OCI-LY3 (cell line): ENCODE measurements around the gene KLHDC4.

ENCODE experiments used
- H2AFZ ChIP-seq: fragments of 200-600, 300-600 bp; shearing (Covaris generic); 2 replicates; pipeline ENCODE4 v1.6.0; 2014; ENCODE audit warnings: antibody characterized with exemption, low read depth, low read length
- H3K27ac ChIP-seq: fragments of 200-600, 300-600 bp; sonication (generic); 2 replicates; pipeline ENCODE4 v1.5.1; 2014; ENCODE audit warnings: mild to moderate bottlenecking, low read length, moderate library complexity, mixed read lengths
- H3K27me3 ChIP-seq: fragments of 200-600, 300-600 bp; sonication (generic); 2 replicates; pipeline ENCODE4 v1.6.1; 2014; ENCODE audit warnings: low read depth, low read length, mixed read lengths
- H3K36me3 ChIP-seq: fragments of 200-600, 300-600 bp; sonication (generic); replicated peaks from 2 replicates; pipeline ENCODE3; 2014; ENCODE audit warnings: low read depth, low read length, mixed read lengths
- H3K4me1 ChIP-seq: fragments of 300-600, 200-600 bp; sonication (generic); 2 replicates; pipeline ENCODE4 v1.6.1; 2014; ENCODE audit warnings: low read length, mixed read lengths
- H3K4me2 ChIP-seq: fragments of 200-600, 300-600 bp; sonication (generic); 2 replicates; pipeline ENCODE4 v1.6.1; 2014; ENCODE audit warnings: low read length, mixed read lengths
- H3K4me3 ChIP-seq: fragments of 300-600, 200-600 bp; sonication (generic); 2 replicates; pipeline ENCODE4 v1.5.1; 2014; ENCODE audit warnings: antibody characterized with exemption, mild to moderate bottlenecking, low read length, moderate library complexity
- H3K79me2 ChIP-seq: fragments of 300-600, 200-600 bp; shearing (Covaris generic); 2 replicates; pipeline ENCODE4 v1.6.1; 2014; ENCODE audit warnings: mild to moderate bottlenecking, low read length, mixed read lengths
- H3K9ac ChIP-seq: fragments of 300-600, 200-600 bp; shearing (Covaris generic); 2 replicates; pipeline ENCODE4 v1.6.0; 2014; ENCODE audit warnings: mild to moderate bottlenecking, low read length, moderate library complexity
- H3K9me3 ChIP-seq: fragments of 200-600, 300-600 bp; shearing (Covaris generic); 2 replicates; pipeline ENCODE4 v1.6.1; 2014; ENCODE audit warnings: low read length, mixed read lengths; ENCODE audit not compliant: insufficient read depth
- H4K20me1 ChIP-seq: fragments of 200-600, 300-600 bp; sonication (generic); 2 replicates; pipeline ENCODE4 v1.6.1; 2016; ENCODE audit warnings: low read length, mixed read lengths; ENCODE audit not compliant: insufficient read depth
- EZH2phosphoT487 ChIP-seq: fragments of 200-600 bp; shearing (Covaris generic); IDR thresholded peaks from 2 replicates; pipeline ENCODE4 v1.6.1; 2018; ENCODE audit warnings: antibody characterized with exemption, mixed run types, low read depth
- TF ChIP-seq, protein P1 (sequence below): fragments of 200-600, 300-600 bp; sonication (generic); IDR thresholded peaks from 2 replicates; pipeline ENCODE4 v1.5.1; 2014; ENCODE audit warnings: antibody characterized with exemption, low read length, low read depth

KLHDC4 gene

DNA sequence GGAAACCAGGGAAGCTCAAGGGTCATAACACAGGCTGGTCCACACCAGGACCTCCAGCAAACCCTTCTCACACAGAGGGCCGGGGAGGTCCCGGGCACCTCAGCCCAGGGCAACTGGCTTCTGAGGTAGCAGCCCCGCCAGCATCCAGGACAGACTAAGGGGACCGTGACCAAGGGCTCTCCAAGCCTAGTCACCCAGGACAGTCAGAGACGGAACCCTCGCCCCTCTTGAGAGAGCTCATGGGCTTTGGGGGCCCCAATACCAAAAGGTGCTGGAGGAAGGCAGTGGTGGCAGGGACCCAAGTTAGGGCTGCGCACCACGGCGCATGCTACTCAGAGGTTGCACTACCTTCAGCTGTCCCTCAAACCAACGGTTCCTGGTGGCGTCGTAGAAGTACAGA is 54.9 kb downstream of the KLHDC4 start:
- H3K4me2 ChIP-seq = no peak overlapping the region
- H3K79me2 ChIP-seq = no peaks in the 10 kb centered on the region
- no peaks in the 10 kb centered on the region for H4K20me1 ChIP-seq
- peaks cover 4% of the 10 kb centered on the region; the same call in 1 of the 2 replicates for H3K9me3 ChIP-seq
- peaks cover 18% of the 10 kb centered on the region for H3K36me3 ChIP-seq
- no peak overlapping the region for H3K27ac ChIP-seq
- TF ChIP-seq EZH2phosphoT487 = no peak
- TF ChIP-seq, protein P1, sequence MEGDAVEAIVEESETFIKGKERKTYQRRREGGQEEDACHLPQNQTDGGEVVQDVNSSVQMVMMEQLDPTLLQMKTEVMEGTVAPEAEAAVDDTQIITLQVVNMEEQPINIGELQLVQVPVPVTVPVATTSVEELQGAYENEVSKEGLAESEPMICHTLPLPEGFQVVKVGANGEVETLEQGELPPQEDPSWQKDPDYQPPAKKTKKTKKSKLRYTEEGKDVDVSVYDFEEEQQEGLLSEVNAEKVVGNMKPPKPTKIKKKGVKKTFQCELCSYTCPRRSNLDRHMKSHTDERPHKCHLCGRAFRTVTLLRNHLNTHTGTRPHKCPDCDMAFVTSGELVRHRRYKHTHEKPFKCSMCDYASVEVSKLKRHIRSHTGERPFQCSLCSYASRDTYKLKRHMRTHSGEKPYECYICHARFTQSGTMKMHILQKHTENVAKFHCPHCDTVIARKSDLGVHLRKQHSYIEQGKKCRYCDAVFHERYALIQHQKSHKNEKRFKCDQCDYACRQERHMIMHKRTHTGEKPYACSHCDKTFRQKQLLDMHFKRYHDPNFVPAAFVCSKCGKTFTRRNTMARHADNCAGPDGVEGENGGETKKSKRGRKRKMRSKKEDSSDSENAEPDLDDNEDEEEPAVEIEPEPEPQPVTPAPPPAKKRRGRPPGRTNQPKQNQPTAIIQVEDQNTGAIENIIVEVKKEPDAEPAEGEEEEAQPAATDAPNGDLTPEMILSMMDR = no peak
- H3K9ac ChIP-seq = no peak overlapping the region
- no peak overlapping the region for H2AFZ ChIP-seq
- H3K27me3 ChIP-seq = no peaks in the 10 kb centered on the region
- no peak overlapping the region for H3K4me3 ChIP-seq
- no peaks in the 10 kb centered on the region for H3K4me1 ChIP-seq

GRCh38 chr16:87709677-87710076 is 56.1 kb downstream of the KLHDC4 start:
- no peak overlapping the region for H3K4me3 ChIP-seq
- no peak overlapping the region for H3K9ac ChIP-seq
- H3K79me2 ChIP-seq = no peaks in the 10 kb centered on the region
- TF ChIP-seq, protein P1 = no peak
- TF ChIP-seq EZH2phosphoT487 = no peak
- peaks cover 4% of the 10 kb centered on the region; the same call in 1 of the 2 replicates for H3K9me3 ChIP-seq
- H3K4me2 ChIP-seq = no peak overlapping the region
- no peak overlapping the region for H2AFZ ChIP-seq
- no peaks in the 10 kb centered on the region for H4K20me1 ChIP-seq
- peaks cover 18% of the 10 kb centered on the region for H3K36me3 ChIP-seq
- no peak overlapping the region for H3K27ac ChIP-seq
- H3K27me3 ChIP-seq = no peaks in the 10 kb centered on the region
- no peaks in the 10 kb centered on the region for H3K4me1 ChIP-seq

DNA sequence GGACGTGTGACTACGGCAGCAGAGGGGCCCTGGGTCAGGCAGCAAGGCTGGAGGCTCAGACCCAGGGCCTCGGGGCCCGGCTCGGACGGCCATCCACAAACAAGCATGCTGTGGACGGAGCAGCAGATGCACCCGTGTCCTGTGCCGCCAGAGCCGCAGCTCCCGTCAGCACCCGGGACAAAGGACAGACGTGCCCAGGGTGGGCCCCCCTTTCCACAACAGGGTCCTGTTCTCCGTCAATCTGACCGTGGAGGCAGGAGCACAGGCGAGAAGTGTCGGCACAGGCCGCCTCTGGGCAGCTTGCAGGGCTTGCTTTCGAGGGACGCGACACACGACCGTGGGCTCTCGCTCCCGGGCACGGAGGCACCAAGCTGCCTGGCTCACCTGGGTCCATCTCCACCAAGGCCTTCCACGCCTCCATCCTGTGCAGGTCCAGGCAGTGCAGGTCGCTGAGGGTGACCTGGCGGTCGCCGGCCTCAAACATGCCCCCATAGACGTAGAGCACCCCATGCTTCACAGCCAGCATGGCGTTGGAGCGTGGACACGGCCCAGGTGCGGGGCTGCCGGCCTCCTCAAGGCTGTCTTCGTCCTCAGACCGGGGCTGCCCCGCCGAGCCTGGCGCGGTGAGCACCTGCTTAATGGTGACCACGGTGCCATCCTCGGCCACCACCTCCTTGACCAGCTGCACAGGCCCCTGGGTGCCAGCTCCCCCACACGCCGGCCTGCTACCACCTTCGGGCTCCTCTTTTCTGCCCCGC is 56.7 kb downstream of the KLHDC4 start:
- H3K27ac ChIP-seq = no peak overlapping the region
- H2AFZ ChIP-seq = no peak overlapping the region
- H4K20me1 ChIP-seq = no peaks in the 10 kb centered on the region
- H3K79me2 ChIP-seq = no peaks in the 10 kb centered on the region
- peaks cover 4% of the 10 kb centered on the region; the same call in 1 of the 2 replicates for H3K9me3 ChIP-seq
- H3K4me1 ChIP-seq = no peaks in the 10 kb centered on the region
- no peak overlapping the region for H3K9ac ChIP-seq
- peaks cover 18% of the 10 kb centered on the region for H3K36me3 ChIP-seq
- H3K4me3 ChIP-seq = no peak overlapping the region
- H3K27me3 ChIP-seq = no peaks in the 10 kb centered on the region
- H3K4me2 ChIP-seq = no peak overlapping the region
- no peak for TF ChIP-seq EZH2phosphoT487
- TF ChIP-seq, protein P1 = no peak

DNA sequence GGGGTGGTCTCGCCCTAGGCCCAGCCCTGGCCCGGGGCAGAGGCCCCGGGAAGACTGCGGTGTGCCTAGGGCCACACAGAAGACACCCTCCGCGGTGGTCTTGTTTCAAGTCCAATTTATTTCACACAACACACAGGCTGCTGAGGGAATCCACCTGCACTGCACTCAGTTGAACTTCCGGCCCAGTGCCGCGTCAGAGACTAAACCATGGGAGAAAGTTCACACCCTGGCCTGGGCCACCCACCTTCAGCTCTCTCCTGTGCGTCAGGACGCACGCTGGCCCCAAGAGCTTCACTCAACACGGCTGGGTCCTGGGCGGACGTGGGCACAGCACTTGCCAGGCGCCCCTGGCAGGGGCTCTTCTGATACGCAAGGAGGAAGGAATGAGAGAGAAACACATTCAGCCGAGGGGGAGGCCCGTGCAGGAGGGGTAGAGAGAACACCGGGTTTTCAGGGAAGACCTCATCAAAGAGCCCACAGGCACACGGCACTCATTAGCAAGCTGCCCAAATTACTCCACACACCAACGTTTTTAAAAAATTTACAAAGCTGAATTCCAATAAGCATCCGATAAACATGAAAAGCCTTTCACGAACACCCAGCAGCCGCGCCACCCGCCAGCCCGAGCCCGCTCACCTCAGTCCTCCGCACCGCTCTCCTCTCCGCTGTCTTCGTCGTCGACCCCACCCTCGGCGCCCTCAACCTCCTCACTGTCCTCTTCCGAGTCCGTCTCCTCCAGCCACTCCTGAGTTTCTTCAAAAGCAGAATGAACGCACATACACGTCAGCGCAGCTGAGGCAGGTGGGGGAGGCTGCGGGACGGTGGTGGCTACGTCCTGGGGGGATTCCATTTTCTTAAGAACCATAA is 57.8 kb downstream of the KLHDC4 start:
- Histone ChIP-seq H3K27ac (no peak overlapping the region), H3K79me2 (no peaks in the 10 kb centered on the region), H2AFZ (no peak overlapping the region), H3K4me2 (no peak overlapping the region), H4K20me1 (no peaks in the 10 kb centered on the region), H3K9me3 (peaks cover 4% of the 10 kb centered on the region; the same call in 1 of the 2 replicates), H3K27me3 (no peaks in the 10 kb centered on the region), H3K9ac (no peak overlapping the region), H3K4me3 (no peak overlapping the region), H3K4me1 (peaks cover under 1% of the 10 kb centered on the region), H3K36me3 (peaks cover 27% of the 10 kb centered on the region)
- TF ChIP-seq EZH2phosphoT487 = no peak
- TF ChIP-seq, protein P1 = no peak
